ENCODE data around the gene SHE.
"Not testable (repeated sequence)": the region's sequence is repeated elsewhere in the genome, so short reads cannot be mapped to it uniquely, and the experiment has no call there.

SHE gene

GRCh38 chr1:154502066-154502743, at the start of gene SHE, which contains the start of gene TDRD10:
TSS of gene SHE (minus strand) at chr1:154502412. CDS start at chr1:154502026, 386 bp downstream.
TSS of gene TDRD10 (plus strand) at chr1:154502219. CDS start at chr1:154506904, 4,685 bp downstream.
- in situ Hi-C loops (cut with MboI; ENCODE audit: low sequenced_read_pairs) = no loop called here

GRCh38 chr1:154551474-154551873, 49.3 kb upstream of the SHE start:
- in situ Hi-C loops (cut with MboI; ENCODE audit: low sequenced_read_pairs) = no loop called here

- in situ Hi-C loops (cut with MboI; ENCODE audit: low sequenced_read_pairs) = no loop called here
These were observed 48.4 kb upstream of the SHE start for GRCh38 chr1:154550657-154551056.

GRCh38 chr1:154550070-154550469, 47.9 kb upstream of the SHE start:
- in situ Hi-C loops (cut with MboI; ENCODE audit: low sequenced_read_pairs) = no loop called here

- in situ Hi-C loops (cut with MboI; ENCODE audit: low sequenced_read_pairs) = loop anchor here (10.0 kb wide), 1 partner anchor 64 kb away; no protein-coding TSS in a partner anchor
These were observed 47.1 kb upstream of the SHE start for GRCh38 chr1:154549202-154549770.

GRCh38 chr1:154548028-154548427, 45.8 kb upstream of the SHE start:
- in situ Hi-C loops (cut with MboI; ENCODE audit: low sequenced_read_pairs) = loop anchor here (10.0 kb wide), 1 partner anchor 63 kb away; no protein-coding TSS in a partner anchor

- in situ Hi-C loops (cut with MboI; ENCODE audit: low sequenced_read_pairs) = loop anchor here (10.0 kb wide), 1 partner anchor 62 kb away; no protein-coding TSS in a partner anchor
These were observed 45.0 kb upstream of the SHE start for GRCh38 chr1:154547105-154547732.

GRCh38 chr1:154546264-154547063, 44.3 kb upstream of the SHE start:
- in situ Hi-C loops (cut with MboI; ENCODE audit: low sequenced_read_pairs) = loop anchor here (10.0 kb wide), 1 partner anchor 62 kb away; no protein-coding TSS in a partner anchor

GRCh38 chr1:154541231-154541630, 39.0 kb upstream of the SHE start:
- in situ Hi-C loops (cut with MboI; ENCODE audit: low sequenced_read_pairs) = loop anchor here (10.0 kb wide), 1 partner anchor 56 kb away; no protein-coding TSS in a partner anchor

GRCh38 chr1:154539486-154540483, 37.6 kb upstream of the SHE start:
- in situ Hi-C loops (cut with MboI; ENCODE audit: low sequenced_read_pairs) = loop anchor here (10.0 kb wide), 1 partner anchor 55 kb away; no protein-coding TSS in a partner anchor

GRCh38 chr1:154536570-154536969, 34.4 kb upstream of the SHE start:
- in situ Hi-C loops (cut with MboI; ENCODE audit: low sequenced_read_pairs) = no loop called here

GRCh38 chr1:154533952-154534844, 32.0 kb upstream of the SHE start:
- in situ Hi-C loops (cut with MboI; ENCODE audit: low sequenced_read_pairs) = no loop called here

GRCh38 chr1:154531950-154532349, 29.7 kb upstream of the SHE start:
- in situ Hi-C loops (cut with MboI; ENCODE audit: low sequenced_read_pairs) = not testable (repeated sequence)

GRCh38 chr1:154529308-154529707, 27.1 kb upstream of the SHE start:
- in situ Hi-C loops (cut with MboI; ENCODE audit: low sequenced_read_pairs) = no loop called here

GRCh38 chr1:154527192-154527591, 25.0 kb upstream of the SHE start:
- in situ Hi-C loops (cut with MboI; ENCODE audit: low sequenced_read_pairs) = no loop called here

- in situ Hi-C loops (cut with MboI; ENCODE audit: low sequenced_read_pairs) = no loop called here
These were observed 22.7 kb upstream of the SHE start for GRCh38 chr1:154524881-154525280.

- in situ Hi-C loops (cut with MboI; ENCODE audit: low sequenced_read_pairs) = no loop called here
These were observed 19.5 kb upstream of the SHE start for GRCh38 chr1:154521695-154522094.

- in situ Hi-C loops (cut with MboI; ENCODE audit: low sequenced_read_pairs) = no loop called here
These were observed 18.1 kb upstream of the SHE start for GRCh38 chr1:154520333-154520732.

- in situ Hi-C loops (cut with MboI; ENCODE audit: low sequenced_read_pairs) = no loop called here
These were observed 17.4 kb upstream of the SHE start for GRCh38 chr1:154519591-154519991.
